Thyroid gland (tissue), 4 donors: Measurements from ENCODE around the gene POU2AF2. TPM values are rescaled to one million over a fixed set of nuclear protein-coding genes. Genes with fewer than 3 reads are reported as not detected.
A peak's percentile ranks its signal among the peaks of the same experiment; 100 is the strongest.
"Not testable (repeated sequence)": the region's sequence is repeated elsewhere in the genome, so short reads cannot be mapped to it uniquely, and the experiment has no call there.

Experiments used
- DNase-seq, 2 donors: peaks; one replicate each; pipeline ENCODE4 v3.0.0-alpha.2; 2019
- H3K27ac ChIP-seq, 3 donors: fragments of 200-600 bp; sonication (generic); 1 replicate in 2 of 3; 2 replicates in 1 of 3; pipeline ENCODE4 v1.5.1; 2016 to 2019; ENCODE audit warnings: mild to moderate bottlenecking in 1 of 3, moderate library complexity in 1 of 3
- H3K27me3 ChIP-seq: fragments of 200-600 bp; sonication (generic); one replicate; pipeline ENCODE4 v1.5.1; 2019
- H3K36me3 ChIP-seq, 2 donors: fragments of 200-600 bp; sonication (generic); one replicate each; pipeline ENCODE4 v1.5.1; 2016 to 2019
- H3K4me1 ChIP-seq, 2 donors: fragments of 200-600 bp; sonication (generic); one replicate each; pipeline ENCODE4 v1.5.1; 2017 to 2019
- H3K4me3 ChIP-seq, 3 donors: fragments of 200-600 bp; sonication (generic); replicated peaks in 1 of 3; 1 replicate in 2 of 3; 2 replicates in 1 of 3; pipeline ENCODE4 v1.5.1; 2016; ENCODE audit warnings: mild to moderate bottlenecking in 1 of 3
- H3K9me3 ChIP-seq: fragments of 200-600 bp; sonication (generic); one replicate; pipeline ENCODE4 v1.5.1; 2017
- POLR2A ChIP-seq, 2 donors: fragments of 450-650 bp; IDR thresholded peaks; one replicate each; pipeline ENCODE4 v1.6.1; 2017; ENCODE audit warnings: antibody characterized with exemption in 2 of 2, mild to moderate bottlenecking in 2 of 2, moderate library complexity in 1 of 2
- WGBS, 2 donors: methylation state at CpG; one replicate each; pipeline ENCODE4 v1.1.5; 2017; 5-methylcytosine and 5-hydroxymethylcytosine counted together
- intact Hi-C: fragments of 100-400 bp; cut with DNase I; formaldehyde crosslinking; loops from one replicate; pipeline ENCODE4 v1.15.1; 2023
- total RNA-seq, 4 donors: library from RNA; depleted of rRNA; stranded (reverse); fragments of >200 nt; gene quantifications; one replicate each; pipeline ENCODE4 v1.2.3, GENCODE V29; 2016
- TF ChIP-seq, protein P1 (sequence below), 6 experiments: fragments of 200-600 bp in 3 of 6; fragments of 450-650 bp in 3 of 6; sonication (generic) in 3 of 6; IDR thresholded peaks; one replicate each; pipeline ENCODE4 v1.5.1; 2016 to 2019; ENCODE audit warnings: antibody characterized with exemption in 6 of 6, mild to moderate bottlenecking in 2 of 6, inconsistent platforms in 1 of 6, moderate library complexity in 1 of 6

Gene POU2AF2
- total RNA-seq, 4 donors from 2014 or later, result not detected

DNA sequence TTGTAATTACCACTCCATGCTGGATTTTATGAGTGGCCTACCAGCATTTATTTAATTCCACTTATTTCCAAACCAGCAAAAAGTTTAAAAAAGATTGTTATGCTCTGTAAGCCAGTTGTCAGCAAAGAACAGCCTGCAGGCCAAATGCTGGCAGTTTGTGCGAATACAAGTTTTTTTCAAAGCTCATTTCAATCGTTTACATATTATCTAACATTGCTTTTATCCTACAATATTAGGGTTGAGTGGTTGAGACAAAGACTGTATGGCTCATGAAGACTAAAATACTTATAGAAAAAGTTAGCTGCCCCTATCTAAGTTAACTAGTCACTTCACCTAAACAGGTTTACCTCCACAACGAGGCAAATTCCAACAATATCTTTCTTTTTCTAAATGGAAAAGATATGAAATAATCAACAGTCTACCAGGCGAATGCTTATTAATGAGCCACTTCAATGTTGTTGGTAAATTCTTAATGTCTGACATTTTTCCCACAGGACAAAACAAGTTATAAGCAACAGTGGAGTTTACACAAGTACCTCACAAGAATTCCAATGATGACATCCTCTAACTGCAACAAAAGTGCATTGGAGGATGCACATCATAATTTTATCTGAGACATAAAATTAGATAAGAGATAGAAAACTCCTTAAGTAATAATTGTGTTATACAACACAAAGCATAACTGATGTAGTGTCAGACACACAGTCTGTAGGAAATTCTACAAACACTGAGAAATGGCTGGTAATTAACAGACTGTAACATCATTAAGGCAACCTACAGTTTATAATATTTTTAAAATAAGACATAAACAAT lies 35.8 kb upstream of the POU2AF2 start:
- Histone ChIP-seq H3K9me3 (no peaks in the 10 kb centered on the region), H3K4me3 (no peak overlapping the region), H3K27me3 (no peaks in the 10 kb centered on the region), H3K27ac (no peak overlapping the region), H3K36me3 (no peaks in the 10 kb centered on the region), H3K4me1 (no peaks in the 10 kb centered on the region)
- no peak for DNase-seq
- intact Hi-C loops, result no loop called here
- TF ChIP-seq POLR2A (IDR thresholded peaks at IDR 0.05), result no peak
- TF ChIP-seq, protein P1, sequence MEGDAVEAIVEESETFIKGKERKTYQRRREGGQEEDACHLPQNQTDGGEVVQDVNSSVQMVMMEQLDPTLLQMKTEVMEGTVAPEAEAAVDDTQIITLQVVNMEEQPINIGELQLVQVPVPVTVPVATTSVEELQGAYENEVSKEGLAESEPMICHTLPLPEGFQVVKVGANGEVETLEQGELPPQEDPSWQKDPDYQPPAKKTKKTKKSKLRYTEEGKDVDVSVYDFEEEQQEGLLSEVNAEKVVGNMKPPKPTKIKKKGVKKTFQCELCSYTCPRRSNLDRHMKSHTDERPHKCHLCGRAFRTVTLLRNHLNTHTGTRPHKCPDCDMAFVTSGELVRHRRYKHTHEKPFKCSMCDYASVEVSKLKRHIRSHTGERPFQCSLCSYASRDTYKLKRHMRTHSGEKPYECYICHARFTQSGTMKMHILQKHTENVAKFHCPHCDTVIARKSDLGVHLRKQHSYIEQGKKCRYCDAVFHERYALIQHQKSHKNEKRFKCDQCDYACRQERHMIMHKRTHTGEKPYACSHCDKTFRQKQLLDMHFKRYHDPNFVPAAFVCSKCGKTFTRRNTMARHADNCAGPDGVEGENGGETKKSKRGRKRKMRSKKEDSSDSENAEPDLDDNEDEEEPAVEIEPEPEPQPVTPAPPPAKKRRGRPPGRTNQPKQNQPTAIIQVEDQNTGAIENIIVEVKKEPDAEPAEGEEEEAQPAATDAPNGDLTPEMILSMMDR (IDR thresholded peaks at IDR 0.05), result no peak
- 69 to 81% methylated on average over 4 of the region's 4 CpGs for WGBS, 2 donors

DNA sequence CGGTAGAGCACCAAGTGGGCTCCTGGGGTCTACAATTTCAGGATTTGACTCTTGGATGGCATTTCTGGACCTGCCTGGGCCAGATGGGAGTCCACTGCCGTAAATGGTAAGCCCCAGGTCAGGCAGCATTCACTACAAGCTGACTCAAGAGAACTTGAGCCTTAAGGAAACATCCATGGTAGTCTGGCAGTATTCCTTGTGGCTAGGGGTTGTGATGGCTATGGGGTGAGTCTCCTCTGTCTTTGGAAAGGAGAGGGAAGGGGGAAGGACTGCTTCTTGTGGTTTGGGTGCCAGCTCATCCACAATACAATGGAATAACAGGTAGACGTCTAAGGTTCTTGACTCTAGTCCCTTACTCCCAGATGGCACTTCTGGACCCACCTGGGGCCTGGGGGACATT lies 32.3 kb upstream of the POU2AF2 start:
- TF ChIP-seq POLR2A (IDR thresholded peaks at IDR 0.05), result no peak
- TF ChIP-seq, protein P1 (IDR thresholded peaks at IDR 0.05), result no peak
- 96 to 100% methylated on average over 2 to 3 of the region's 3 CpGs for WGBS, 2 donors
- H3K4me3 ChIP-seq, result no peak overlapping the region
- no peaks in the 10 kb centered on the region for H3K36me3 ChIP-seq
- no peaks in the 10 kb centered on the region for H3K4me1 ChIP-seq
- DNase-seq, result no peak
- no peaks in the 10 kb centered on the region for H3K27me3 ChIP-seq
- no peak overlapping the region for H3K27ac ChIP-seq
- no peaks in the 10 kb centered on the region for H3K9me3 ChIP-seq
- intact Hi-C loops, result no loop called here

DNA sequence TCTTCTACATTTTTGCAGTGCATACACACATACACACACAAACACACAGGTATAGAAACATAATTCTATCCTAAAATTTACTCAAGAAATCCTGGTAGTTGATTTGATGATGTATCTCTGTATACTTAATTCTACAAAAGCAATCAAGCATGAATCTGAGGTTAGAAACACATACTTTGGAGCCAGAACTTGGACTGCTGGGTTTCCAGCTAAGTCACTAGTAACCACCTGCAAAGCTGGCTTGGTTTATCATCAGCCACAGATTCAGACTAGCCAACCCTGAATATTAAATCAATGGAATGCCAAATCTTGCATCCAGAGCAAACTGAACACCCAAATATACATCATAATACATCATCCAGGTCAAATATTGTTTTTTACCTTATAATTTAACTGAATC lies 24.8 kb upstream of the POU2AF2 start:
- H3K36me3 ChIP-seq, result no peaks in the 10 kb centered on the region
- intact Hi-C loops, result no loop called here
- DNase-seq, result peak in 1 of 2 donors; percentile 3
- no peaks in the 10 kb centered on the region for H3K9me3 ChIP-seq
- H3K4me3 ChIP-seq, result no peak overlapping the region
- TF ChIP-seq POLR2A (IDR thresholded peaks at IDR 0.05), result no peak
- TF ChIP-seq, protein P1 (IDR thresholded peaks at IDR 0.05), result no peak
- peaks cover 0 to 4% of the 10 kb centered on the region in 2 donors for H3K4me1 ChIP-seq
- H3K27ac ChIP-seq, result no peak overlapping the region
- H3K27me3 ChIP-seq, result no peaks in the 10 kb centered on the region

DNA sequence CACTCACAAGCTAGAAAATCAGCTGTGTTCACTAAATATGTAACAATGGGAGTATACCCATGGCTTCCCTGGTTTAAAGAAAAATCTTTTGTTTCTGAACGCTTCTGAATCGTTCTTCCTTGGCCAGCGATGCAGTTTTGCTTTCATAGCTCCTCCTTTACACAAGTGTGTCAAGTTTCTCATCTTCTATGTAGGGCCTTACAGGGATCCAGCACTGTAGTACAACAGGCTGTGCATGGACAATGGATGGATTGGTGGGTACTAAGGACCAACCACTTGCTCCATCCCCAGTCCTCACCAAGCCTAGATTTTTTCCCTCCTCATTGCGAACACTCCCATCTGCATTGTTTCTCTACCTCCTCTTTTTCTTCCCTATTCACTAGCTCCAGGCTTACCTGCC lies 24.3 kb upstream of the POU2AF2 start:
- intact Hi-C loops, result no loop called here
- Histone ChIP-seq H3K4me3 (no peak overlapping the region), H3K27me3 (no peaks in the 10 kb centered on the region), H3K9me3 (no peaks in the 10 kb centered on the region), H3K36me3 (no peaks in the 10 kb centered on the region), H3K27ac (no peak overlapping the region), H3K4me1 (peaks cover 0 to 4% of the 10 kb centered on the region in 2 donors)
- DNase-seq, result no peak
- 59 to 60% methylated on average over 4 of the region's 4 CpGs for WGBS, 2 donors
- TF ChIP-seq, protein P1 (IDR thresholded peaks at IDR 0.05), result no peak

DNA sequence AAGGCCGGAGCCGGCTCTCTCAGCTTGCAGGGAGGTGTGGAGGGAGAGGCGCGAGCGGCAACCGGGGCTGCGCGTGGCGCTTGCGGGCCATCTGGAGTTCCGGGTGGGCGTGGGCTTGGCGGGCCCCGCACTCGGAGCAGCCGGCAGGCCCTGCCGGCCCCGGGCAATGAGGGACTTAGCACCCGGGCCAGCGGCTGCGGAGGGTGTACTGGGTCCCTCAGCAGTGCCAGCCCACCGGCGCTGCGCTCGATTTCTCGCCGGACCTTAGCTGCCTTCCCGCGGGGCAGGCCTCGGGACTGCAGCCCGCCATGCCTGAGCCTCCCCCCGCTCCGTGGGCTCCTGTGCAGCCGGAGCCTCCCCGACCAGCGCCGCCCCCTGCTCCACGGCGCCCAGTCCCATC lies 23.6 kb upstream of the POU2AF2 start:
- H3K4me1 ChIP-seq, H3K9me3 ChIP-seq, H3K27me3 ChIP-seq, H3K27ac ChIP-seq, intact Hi-C loops, H3K4me3 ChIP-seq, DNase-seq, H3K36me3 ChIP-seq: not testable (repeated sequence)
- 94% methylated on average over 19 of the region's 39 CpGs; no CpG with 5 or more reads in 1 of the 2 donors for WGBS, 2 donors

DNA sequence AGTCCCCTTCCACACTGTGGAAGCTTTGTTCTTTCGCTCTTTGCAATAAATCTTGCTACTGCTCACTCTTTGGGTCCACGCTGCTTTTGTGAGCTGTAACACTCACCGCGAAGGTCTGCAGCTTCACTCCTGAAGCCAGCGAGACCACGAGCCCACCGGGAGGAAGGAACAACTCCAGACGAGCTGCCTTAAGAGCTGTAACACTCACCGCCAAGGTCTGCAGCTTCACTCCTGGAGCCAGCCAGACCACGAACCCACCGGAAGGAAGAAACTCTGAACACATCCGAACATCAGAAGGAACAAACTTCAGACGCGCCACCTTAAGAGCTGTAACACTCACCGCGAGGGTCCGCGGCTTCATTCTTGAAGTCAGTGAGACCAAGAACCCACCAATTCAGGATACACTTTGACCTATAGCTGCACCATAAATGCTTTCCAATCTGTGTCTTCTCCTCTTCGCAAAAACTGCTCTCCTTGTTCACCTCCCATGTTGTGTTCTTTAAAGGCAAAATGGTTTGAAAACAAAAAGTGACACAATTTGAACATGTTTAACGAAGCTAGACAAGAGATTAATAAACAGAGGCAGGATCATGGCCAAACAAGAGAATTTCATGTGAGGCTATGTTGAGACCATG lies 22.6 kb upstream of the POU2AF2 start:
- not testable (repeated sequence) for H3K4me3 ChIP-seq

More for the DNA sequence above, 22.6 kb upstream of the POU2AF2 start:
- 81 to 96% methylated on average over 15 to 20 of the region's 20 CpGs for WGBS, 2 donors
- H3K9me3 ChIP-seq, H3K36me3 ChIP-seq, intact Hi-C loops, DNase-seq, H3K4me1 ChIP-seq, H3K27me3 ChIP-seq, H3K27ac ChIP-seq: not testable (repeated sequence)
